GM19023 (cell line): ENCODE results near the gene RFX5.
"Not testable (repeated sequence)": the region's sequence is repeated elsewhere in the genome, so short reads cannot be mapped to it uniquely, and the experiment has no call there.

Experiments used
- ATAC-seq: cut with Tn5 transposase; IDR thresholded peaks from one replicate; pipeline ENCODE4 v1.9.1; 2021; ENCODE audit warnings: mild to moderate bottlenecking, moderate library complexity; ENCODE audit not compliant: unreplicated experiment

RFX5 gene

DNA sequence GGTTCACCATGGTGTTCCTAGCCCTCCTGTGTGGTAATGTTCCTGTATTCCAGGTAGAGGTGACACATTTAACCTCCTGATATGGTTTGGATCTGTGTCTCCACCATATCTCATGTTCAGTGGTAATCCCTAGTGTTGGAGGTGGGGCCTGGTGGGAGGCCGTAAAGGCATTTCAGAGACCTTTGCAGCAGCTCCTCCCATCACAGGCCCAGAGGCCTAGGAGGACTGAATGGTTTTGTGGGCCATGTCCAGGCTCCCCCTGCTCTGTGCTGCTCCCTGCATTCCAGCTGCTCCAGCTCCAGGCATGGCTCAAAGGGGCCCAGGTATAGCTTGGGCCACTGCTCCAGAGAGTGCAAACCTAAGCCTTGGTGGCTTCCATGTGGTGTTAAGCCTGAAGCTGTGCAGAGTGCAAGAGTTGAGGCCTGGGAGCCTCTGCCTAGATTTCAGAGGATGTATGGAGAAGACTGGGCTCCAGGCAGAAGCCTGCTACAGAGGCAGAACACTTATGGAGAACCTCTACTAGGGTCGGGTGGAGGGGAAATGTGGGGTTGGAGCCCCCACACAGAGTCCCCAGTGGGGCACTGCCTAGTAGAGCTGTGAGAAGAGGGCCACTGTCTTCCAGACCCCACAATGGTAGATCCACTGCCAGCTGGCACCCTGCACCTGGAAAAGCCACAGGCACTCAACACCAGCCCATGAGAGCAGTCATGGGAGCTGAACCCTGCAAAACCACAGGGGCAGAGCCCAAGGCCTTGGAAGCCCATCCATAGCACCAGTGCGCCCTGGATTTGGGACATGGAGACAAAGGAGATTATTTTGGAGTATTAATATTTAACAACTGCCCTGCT lies 15.5 kb upstream of the RFX5 start:
- ATAC-seq = no peak

DNA sequence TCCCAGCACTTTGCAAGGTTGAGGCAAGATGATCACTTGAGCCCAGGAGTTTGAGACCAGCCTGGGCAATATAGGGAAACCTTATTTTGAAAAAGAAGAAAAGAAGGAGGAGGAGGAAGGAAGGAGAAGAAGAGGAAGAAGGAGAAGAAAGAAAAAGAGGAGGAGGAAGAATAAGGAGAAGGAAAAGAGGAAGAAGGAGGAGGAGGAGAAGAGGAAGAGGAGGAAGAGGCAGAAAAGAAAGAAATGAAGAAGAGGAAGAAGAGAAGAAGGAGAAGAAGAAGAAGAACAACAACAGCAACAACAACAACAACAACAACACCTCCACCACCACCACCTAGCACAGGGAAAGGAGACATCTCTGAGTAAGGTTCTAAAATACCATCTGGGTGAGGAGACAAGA lies 14.8 kb upstream of the RFX5 start:
- ATAC-seq = no peak

DNA sequence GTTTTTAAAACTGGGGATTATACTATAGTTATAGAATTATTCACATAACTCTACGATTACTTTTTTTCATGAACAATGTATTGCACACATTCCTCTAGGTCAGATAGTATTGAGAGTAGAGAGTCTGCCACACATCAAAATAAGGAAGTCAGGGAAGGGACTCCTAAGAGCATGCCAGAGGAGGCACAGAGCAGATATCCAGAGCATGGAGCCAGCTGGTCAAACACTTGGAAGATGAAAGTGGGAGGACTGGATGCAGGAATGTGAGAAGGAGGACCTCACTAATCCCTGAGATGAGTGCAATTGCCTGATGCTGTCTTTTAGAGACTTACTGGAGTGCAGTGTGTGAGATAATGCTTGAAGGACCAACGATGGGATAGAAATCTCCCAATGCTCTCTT lies 9.6 kb upstream of the RFX5 start:
- ATAC-seq = no peak

DNA sequence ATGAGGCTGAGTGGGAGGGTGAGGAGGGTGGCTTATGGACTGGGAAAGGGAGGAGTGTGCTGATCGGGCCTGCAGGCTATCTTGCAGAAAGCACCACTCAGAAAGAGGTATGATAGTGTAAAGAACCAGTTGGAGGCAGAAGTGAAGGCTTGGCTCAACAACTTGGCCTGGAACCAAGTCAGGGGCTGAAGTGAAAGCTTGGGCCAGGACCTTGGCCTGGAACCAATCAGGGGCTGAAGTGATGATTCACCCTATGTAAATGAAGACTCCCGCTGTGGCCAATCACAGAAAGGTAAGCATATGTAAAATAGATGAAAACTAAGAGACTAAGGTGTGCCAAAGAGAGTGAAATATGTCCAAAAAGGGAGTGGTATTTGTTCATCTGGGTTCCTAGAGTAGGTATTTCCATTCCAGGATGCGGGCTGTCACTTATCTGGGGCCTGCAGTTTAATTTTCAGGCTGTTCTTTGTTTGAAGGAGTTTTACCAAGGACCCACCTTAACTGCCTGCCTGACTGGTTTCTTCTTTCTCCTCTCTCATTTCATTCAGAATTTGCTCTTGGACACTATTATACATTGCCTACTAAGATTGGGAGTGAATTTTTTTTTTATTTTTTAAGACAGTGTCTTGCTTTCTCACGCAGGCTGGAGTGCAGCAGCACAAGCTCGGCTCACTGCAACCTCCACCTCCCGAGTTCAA lies 5.1 kb upstream of the RFX5 start:
- no peak for ATAC-seq

DNA sequence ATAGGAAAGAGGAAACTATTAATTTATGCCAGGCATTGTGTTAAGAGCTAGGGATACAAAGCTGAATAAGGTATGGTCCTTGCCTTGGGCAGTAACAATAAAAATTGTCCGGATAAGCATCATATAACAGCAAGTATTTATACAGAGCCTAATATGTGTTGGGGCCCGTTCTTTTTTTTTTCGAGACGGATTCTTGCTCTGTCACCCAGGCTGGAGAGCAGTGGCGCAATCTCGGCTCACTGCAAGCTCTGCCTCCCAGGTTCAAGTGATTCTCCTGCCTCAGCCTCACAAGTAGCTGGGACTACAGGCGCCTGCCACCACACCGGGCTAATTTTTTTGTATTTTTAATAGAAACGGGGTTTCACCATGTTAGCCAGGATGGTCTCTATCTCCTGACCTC lies 3.3 kb upstream of the RFX5 start:
- ATAC-seq = not testable (repeated sequence)

DNA sequence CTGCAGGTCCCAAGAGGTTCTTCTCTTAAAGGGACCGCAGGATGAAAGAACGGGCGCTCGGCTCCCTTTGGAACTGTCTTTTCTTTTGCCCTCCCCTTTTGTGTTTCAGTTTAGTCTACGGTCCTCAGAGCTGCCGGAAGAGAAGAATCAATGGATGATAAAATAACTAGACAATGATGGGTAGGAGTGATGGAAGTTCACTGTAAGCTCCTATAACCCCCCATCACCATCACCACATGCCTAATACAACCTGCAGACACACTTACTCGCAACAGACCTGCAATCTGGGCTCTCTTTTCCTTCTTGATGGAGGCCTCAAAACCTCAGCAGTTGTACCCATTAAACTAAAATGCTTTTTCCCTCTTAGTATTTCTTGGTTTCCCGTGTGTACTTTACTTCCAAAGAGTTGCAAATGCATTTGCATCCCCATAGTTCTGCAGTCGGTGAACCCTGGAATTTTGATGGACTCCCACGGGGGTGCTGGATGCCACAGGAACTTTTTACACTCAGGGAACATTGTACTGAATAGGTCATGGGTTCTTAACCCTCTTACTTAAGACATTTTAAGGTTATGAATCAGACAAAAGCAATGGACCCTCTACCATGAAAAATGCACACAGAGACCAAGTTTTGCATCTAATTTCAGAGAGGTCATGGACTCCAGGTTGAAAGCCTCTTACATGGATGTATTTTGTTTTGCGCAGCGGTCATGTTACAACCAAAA lies 633 bp upstream of the RFX5 start:
- ATAC-seq = no peak

DNA sequence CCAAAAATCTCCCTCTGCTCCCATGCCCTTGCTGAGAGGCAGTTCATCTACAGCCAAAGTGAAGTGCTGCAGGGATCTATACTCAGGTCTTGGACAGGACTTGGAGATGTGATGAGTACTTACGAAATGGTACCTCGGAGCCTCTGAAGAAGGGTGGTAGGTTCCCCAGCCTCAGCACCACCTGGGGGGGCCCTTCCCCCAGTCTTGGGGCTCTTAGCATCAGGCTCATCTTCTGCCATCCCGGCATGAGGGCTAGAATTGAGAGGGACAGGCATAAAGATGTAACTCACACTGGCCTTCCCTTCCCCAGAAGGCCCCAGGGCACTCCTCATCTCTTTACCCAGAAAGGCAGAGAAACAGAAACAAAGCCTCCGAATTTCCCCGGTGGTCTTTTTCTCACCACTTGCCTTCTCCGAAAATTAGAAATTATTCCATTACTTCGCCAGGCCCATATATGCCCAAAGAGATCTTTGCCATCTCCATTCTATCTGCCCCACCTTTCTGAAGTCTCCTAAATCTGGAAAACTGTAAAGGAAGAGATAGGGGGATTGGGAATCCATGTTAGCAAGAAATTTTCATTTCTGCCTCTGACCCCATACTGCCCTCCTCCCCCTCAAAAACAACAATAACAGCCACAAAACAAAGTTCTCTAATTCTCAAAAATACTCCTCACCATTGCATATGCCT lies 827 bp downstream of the RFX5 start:
- no peak for ATAC-seq

DNA sequence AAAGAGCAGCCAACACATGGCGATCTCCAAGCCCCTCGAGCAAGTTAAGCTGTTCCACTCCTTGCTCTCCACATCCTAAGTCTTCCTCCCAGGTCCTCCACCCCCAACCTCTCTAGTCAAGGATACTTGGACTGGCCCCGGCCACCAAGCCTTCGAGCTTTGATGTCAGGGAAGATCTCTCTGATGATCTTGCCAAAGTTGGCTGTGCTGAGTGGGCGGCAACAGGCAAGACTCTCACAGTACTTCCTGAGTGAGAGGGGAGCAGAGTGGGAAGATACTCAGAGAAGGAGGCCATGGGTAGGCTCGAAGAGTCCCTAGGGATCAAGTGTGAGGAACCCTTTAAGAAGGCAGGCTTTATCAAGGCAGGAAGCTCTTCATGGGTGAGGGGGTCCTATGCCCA lies 2.8 kb downstream of the RFX5 start:
- ATAC-seq = no peak

DNA sequence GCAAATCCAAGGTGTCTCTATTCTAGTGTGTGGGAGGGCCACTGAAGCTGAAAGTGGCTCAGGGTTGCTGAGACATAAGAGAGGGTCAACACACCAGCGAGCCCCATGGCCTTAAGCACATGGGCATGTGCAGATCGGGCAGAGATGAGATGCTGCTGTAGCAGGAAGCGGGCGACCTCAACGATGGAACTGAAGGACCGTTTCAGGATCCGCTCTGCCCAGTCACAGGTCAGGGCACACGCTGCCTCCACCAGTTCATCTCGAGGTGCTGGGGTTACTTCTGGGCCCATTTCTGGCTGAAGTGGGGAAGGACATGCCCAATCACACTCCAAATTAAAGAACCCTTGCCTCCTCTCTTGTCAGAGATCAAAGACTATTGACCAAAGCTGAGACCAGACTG lies 3.5 kb downstream of the RFX5 start:
- no peak for ATAC-seq

DNA sequence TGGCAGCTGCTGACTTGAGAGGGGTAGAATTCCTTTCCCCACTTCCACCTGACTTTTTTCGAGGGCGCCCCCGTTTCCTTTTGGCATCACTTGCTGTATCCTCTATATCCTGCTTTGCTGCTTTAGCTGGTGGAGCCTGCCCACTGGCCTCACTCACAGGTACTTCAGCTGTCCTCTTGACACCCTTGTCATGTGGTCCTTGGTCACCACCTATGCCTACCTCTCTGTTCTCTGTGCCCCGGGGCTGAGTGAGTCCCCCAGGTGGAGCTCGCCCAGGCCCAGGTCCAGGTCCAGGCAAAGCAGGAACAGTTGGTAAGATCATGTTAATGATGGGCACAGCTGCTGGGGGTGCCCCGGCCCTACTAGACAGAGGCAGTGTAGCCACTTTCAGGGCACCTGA lies 4.5 kb downstream of the RFX5 start:
- ATAC-seq = no peak

DNA sequence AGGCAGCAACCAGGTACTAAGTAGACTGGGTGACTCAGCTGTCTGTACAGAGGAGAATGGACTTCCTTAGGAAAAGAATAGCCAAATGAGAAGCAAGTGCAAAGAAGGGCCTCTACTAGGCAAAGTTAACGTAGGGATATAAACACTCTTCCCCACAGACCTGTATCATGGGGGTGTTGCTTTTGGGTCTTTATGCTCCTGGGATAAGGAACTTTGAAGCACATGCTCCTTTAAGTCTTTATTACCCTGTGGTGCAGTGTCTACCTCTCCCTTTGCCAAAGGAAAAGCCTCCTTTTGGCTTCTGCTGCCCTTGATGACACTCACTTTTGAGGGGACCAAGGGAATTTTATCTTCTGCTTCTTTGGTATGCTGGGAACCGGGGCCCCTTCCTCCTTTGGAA lies 5.0 kb downstream of the RFX5 start:
- no peak for ATAC-seq

DNA sequence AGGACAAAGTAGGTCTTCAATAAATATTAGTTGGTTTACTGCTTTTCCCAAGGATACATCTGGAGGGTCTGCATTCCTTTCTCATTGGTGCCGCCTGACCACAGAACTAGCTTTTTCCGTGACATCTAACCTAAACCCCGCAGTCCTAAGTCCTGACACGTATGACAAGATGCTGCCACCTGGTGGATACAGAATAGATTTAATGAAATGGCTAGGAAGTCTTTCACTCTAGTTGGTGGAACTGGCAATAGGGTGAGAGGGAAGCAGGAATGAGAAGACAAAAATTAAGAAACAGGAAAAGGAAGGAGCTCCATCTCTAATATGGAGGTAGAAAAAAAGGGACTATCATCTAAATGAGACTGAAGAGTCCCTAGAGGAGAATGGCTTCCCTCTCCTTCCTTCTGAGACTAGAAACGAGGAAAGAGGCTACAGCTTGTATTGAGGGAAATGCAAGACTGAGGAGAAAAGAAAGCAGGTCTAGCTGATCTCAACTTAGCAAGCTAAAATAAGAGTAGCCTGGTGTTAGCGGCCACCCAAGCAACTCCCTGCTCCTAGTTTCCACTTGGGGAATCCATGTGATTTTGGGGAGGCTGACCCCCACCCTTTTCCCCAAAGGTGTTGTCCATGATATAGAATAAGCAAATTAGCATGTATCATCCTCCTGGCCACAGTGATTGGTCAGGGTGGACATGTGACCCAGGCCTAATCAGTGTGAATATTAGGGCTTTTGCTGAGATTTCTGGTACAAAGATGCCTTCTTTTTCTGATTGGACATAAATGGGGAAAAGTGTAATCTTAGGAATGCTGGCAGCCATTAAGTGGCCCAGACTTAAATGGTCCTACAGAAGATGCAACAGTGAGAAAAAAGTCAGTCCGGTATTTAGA lies 5.9 kb downstream of the RFX5 start:
- no peak for ATAC-seq

DNA sequence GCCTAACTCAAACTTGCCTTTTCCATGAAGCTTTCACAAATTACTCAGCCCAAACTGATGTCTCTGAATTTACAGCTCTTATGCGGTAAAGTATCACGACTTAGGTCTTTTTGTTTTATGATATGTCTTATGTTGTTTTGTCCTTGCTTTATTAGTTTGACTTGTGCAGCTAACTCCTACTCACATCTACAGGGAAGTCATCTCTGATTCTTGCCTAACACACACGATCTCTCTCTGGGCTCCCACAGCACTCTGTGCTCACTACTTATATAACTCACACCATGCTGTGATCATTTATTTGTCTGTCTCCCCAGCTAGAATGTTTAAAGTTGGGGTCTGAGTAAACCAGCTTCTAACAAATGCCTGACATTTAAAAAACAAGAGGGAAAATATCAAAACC lies 10.5 kb downstream of the RFX5 start:
- no peak for ATAC-seq

DNA sequence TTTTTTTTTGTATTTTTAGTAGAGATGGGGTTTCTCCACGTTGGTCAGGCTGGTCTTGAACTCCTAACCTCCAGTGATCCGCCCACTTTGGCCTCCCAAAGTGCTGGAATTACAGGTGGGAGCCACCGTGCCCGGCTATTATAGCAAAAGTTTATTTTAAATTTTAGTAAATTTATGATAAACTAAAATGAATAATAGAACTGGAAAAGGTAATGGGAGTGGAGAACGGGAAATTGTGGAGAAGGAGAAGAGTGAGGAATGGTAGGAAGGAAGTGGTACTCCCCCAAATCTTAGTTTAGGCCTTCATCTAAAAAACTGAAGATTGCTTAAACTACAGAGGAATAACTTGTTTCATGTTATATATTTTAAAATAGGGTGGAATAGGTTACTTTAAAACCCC lies 12.2 kb downstream of the RFX5 start:
- no peak for ATAC-seq

DNA sequence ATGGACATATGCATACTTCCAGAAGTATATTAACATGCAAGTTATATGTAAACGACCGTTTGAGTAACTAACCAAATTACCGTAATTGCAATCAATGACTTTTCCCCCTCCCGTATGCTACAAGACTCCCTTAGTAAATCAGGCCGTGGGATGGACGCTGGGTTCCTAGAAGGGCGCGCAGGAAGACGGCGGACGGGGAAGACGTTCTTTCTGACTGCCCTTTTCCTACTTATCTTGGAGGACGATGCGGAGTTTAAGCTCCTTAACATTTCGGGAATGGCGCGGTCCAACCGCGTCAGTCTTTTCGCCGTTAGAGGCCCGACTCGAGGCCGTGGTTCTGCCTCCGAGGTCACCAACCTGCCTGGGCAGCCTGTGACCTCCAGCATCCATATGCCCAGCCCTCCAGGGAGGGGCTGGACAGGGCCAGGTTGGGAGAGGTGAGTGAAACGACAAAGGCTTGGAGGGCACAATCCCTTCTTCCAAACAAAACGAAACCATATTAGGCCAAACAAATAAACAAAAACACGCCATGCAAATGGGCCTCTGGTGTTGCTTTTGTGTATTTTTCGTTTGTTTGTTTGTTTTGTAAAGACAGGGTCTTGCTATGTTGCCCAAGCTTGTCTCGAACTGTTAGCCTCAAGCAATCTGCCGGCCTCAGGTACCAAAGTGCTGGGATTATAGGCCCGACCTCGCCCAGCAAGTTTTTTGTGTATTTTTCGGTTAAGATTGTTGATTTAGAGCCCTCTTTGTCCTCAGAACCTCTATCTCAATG lies 19.0 kb downstream of the RFX5 start:
- ATAC-seq = peak; percentile 6

DNA sequence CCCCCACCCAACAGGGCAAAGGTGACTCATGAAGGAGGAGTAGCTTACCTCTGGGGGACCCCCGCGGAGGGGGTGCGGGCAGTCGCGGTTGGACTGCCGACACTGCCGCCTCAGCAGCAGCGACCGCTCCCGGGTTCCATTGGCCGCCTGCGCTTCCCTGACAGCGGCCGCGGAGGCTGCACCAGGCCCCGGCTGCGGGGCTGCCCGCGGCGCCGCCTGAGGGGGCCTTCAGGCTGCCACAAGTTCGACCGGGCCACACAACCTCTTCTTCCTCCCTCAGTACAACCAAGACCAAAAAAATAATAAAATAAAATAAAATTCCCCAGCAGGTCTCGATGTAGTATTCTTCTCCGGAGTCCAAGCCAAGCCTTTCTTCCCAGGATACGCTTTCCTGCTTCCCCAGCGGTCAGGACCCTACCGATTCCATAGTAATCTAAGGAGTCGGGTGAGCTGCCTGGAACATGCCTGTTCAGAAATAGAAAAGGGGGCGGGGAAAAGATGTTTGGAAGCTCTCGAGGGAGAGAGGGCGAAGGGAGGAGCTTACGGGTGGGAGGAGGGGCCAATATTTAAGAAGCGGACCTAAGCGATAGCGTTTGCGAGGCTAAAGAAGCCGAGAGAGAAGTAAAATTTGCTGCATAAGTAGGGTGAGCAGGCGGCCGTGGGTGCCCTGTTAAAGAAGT lies 19.7 kb downstream of the RFX5 start, which contains the start of gene PI4KB:
PI4KB (minus strand) TSS at position 194 of the 680 bp plus-strand sequence. CDS start 10,935 bp downstream, outside the sequence.
- ATAC-seq = peak; percentile 83

DNA sequence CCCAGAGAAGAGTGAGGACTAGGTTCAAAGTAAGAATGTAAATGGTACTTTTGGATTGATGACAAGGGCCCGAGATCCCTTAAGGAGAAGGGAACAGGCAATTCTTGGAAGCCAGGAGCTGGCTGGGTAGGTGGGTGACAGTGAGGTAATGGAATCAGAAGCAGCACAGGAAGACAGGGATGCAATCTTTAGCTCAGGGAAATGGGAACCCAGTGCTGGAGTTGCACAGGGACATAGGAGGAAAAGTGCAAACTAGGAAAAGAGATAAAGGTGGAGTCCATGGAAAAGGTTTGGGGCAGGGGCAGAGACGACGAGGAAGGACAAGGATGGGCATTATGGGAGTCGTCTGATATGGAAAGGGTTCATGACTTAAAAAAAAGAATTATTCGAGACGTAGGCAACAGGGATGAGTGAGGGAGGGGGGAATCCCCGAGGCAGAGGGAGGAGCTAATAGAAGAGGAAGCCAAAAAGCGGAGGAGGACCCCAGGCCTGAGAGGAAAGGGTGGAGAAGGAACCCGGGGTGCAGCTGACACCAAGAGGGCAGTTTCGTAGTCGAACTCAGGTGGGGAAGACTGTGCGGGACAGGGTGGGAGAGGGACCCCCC lies 20.3 kb downstream of the RFX5 start:
- ATAC-seq = peak; percentile 55

DNA sequence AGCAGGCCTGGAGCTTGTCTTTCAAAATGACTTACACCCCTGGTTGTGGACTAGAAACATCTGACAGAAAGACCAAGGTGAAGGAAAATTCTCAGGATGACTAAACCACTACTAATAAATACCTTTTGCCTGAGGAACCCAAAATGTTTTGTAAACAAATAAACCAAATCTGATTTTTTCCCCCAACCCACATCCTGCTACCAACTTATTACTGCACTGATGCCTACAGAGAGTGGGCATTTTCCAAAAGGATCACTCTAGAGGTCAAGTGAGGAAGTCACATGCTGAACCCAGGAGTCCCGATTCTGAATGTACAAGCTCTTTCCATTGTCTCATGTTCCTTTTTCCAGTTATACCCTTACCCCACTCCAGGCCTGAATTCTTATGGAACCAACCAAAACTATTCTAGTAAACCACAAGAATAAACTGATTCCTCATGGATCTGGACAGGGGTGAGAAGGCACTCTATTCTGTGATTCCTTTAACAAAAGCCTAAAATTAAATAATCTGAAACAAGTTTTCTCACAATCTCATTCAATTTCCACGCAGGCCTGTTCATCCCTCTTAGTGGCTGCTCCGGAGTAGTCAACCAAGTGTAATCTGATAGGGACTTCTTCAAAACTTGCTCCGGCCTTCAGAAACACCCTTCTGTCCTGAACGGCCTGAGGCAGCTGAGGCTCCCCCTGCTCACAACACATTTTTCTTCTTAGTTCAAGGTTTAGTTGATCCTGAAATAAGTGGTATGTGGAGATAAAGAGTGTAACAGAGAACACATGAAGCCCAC lies 21.2 kb downstream of the RFX5 start:
- ATAC-seq = no peak
